SK-N-SH treated with all-trans-retinoic acid at 6 μM for 48 hours (cell line): ENCODE data around the gene TMEM37.

Experiments used
- ATAC-seq: fragments of 200-7000 bp; cut with Tn5 transposase; 3 replicates; pipeline ENCODE4 v1.9.1; 2020; ENCODE audit warnings: mild to moderate bottlenecking, moderate library complexity
- ARNTL ChIP-seq: fragments of 450-650 bp; formaldehyde crosslinking; IDR thresholded peaks from 2 replicates; pipeline ENCODE4 v1.5.0; 2020; ENCODE audit warnings: low read depth, mild to moderate bottlenecking, moderate library complexity, borderline replicate concordance
- BACH2 ChIP-seq: fragments of 250-450 bp; sonication (Bioruptor Pico); IDR thresholded peaks from 2 replicates; pipeline ENCODE4 v1.9.0; 2021; ENCODE audit warnings: mild to moderate bottlenecking, borderline replicate concordance
- ESRRG ChIP-seq: fragments of 250-450 bp; sonication (Bioruptor Pico); IDR thresholded peaks from 2 replicates; pipeline ENCODE4 v1.6.1; 2021; ENCODE audit warnings: mild to moderate bottlenecking
- ISL1 ChIP-seq: fragments of 250-450 bp; sonication (Bioruptor Pico); IDR thresholded peaks from 2 replicates; pipeline ENCODE4 v2.1.2; 2022; ENCODE audit warnings: mild to moderate bottlenecking, moderate library complexity
- OSR1 ChIP-seq: fragments of 250-450 bp; sonication (Bioruptor Pico); IDR thresholded peaks from 2 replicates; pipeline ENCODE4 v1.8.0; 2022; ENCODE audit warnings: moderate library complexity, mild to moderate bottlenecking, inconsistent platforms
- PPARA ChIP-seq: fragments of 250-450 bp; sonication (Bioruptor Pico); IDR thresholded peaks from 2 replicates; pipeline ENCODE4 v1.5.0; 2020; ENCODE audit warnings: mild to moderate bottlenecking, borderline replicate concordance
- RARB ChIP-seq: fragments of 250-450 bp; sonication (Bioruptor Pico); IDR thresholded peaks from 2 replicates; pipeline ENCODE4 v1.8.0; 2021; ENCODE audit warnings: mild to moderate bottlenecking, moderate library complexity
- SNAI2 ChIP-seq: fragments of 250-450 bp; sonication (Bioruptor Pico); IDR thresholded peaks from 2 replicates; pipeline ENCODE4 v1.5.0; 2020; ENCODE audit warnings: mild to moderate bottlenecking, moderate library complexity
- TCF4 ChIP-seq: fragments of 250-450 bp; sonication (Bioruptor Pico); IDR thresholded peaks from 2 replicates; pipeline ENCODE4 v1.8.0; 2021; ENCODE audit warnings: mild to moderate bottlenecking, moderate library complexity, borderline replicate concordance
- TOX ChIP-seq: fragments of 250-450 bp; sonication (Bioruptor Pico); IDR thresholded peaks from 2 replicates; pipeline ENCODE4 v1.8.0; 2021; ENCODE audit warnings: mild to moderate bottlenecking, moderate library complexity, borderline replicate concordance
- ZC3H10 ChIP-seq: fragments of 250-450 bp; sonication (Bioruptor Pico); IDR thresholded peaks from 2 replicates; pipeline ENCODE4 v1.5.1; 2021; ENCODE audit warnings: mild to moderate bottlenecking, moderate library complexity
- ZFP3 ChIP-seq: fragments of 250-450 bp; sonication (Bioruptor Pico); IDR thresholded peaks from 2 replicates; pipeline ENCODE4 v1.5.0; 2020; ENCODE audit warnings: mild to moderate bottlenecking, moderate library complexity
- ZFP30 ChIP-seq: fragments of 450-650 bp; formaldehyde crosslinking; IDR thresholded peaks from 2 replicates; pipeline ENCODE4 v1.5.0; 2022; ENCODE audit warnings: mild to moderate bottlenecking, moderate library complexity
- ZNF565 ChIP-seq: fragments of 450-650 bp; formaldehyde crosslinking; conservative IDR thresholded peaks from 2 replicates; pipeline ENCODE4 v1.5.0; 2020; ENCODE audit warnings: low read depth, mild to moderate bottlenecking, moderate library complexity
- ZNF70 ChIP-seq: fragments of 450-650 bp; formaldehyde crosslinking; IDR thresholded peaks from 2 replicates; pipeline ENCODE4 v1.5.0; 2020; ENCODE audit warnings: mild to moderate bottlenecking, moderate library complexity
- ZNF8 ChIP-seq: fragments of 450-650 bp; formaldehyde crosslinking; IDR thresholded peaks from 2 replicates; pipeline ENCODE4 v1.5.0; 2020; ENCODE audit warnings: mild to moderate bottlenecking, moderate library complexity
- TF ChIP-seq, protein P1 (sequence below): fragments of 250-450 bp; sonication (Bioruptor Pico); IDR thresholded peaks from 2 replicates; pipeline ENCODE4 v1.5.1; 2021; ENCODE audit warnings: mild to moderate bottlenecking, moderate library complexity
- TF ChIP-seq, protein P2 (sequence below): fragments of 250-450 bp; sonication (Bioruptor Pico); IDR thresholded peaks from 2 replicates; pipeline ENCODE4 v1.8.0; 2021; ENCODE audit warnings: low read depth, mild to moderate bottlenecking, moderate library complexity, borderline replicate concordance
- TF ChIP-seq, protein P3 (sequence below): fragments of 250-450 bp; sonication (Bioruptor Pico); IDR thresholded peaks from 2 replicates; pipeline ENCODE4 v1.5.0; 2020; ENCODE audit warnings: mild to moderate bottlenecking, moderate library complexity
- TF ChIP-seq, protein P4 (sequence below): fragments of 250-450 bp; sonication (Bioruptor Pico); IDR thresholded peaks from 2 replicates; pipeline ENCODE4 v1.8.0; 2020; ENCODE audit warnings: mild to moderate bottlenecking, moderate library complexity, borderline replicate concordance

Gene TMEM37

DNA sequence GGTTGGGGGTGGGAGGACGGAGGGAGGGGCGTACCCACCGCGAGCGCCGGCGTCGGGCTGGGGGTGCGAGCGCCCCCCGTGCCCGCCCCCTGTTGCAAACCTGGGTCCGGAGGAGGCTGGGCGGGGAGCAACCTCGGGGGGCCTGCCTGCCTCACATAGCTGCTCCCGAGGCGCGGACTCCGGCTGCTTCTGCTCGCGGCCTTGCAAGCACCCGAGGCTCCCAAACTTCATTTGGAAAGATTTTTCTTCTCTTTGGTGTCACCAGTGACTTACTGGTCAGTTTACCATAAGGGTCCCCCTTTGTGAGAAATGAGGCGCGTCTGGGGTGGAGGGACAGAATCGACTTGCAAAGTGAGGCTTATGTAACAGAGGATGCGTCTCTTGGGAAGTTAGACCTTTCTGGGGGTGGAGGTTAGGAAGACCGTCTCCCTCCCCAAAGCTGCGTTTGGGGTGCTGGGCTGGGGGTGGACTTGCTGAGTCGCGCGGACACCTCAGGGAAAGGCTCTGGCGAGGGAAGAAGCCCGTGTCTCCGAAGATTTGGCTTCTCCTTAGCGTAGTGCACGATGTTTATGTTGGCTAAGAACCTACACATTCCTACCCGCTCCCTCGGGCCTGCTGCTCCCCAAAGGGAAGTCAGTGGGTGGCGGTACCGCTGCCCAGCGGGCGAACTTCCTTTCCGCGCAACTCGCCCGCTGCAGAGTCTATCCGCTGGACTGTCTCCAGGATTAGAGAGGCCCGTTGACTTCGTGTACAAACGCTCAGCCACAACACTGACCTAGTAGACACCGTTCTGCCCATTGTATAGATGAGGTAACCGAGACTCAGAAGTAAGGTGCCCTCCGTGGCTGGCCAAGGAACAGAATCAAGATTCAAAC is 559 bp downstream of the TMEM37 start:
- peak; percentile 5; the same call in 1 of the 3 replicates for ATAC-seq
- no peak for TF ChIP-seq ZFP3
- no peak for TF ChIP-seq ZC3H10 (CRISPR knock-in tag)
- no peak for TF ChIP-seq RARB
- TF ChIP-seq, protein P1, sequence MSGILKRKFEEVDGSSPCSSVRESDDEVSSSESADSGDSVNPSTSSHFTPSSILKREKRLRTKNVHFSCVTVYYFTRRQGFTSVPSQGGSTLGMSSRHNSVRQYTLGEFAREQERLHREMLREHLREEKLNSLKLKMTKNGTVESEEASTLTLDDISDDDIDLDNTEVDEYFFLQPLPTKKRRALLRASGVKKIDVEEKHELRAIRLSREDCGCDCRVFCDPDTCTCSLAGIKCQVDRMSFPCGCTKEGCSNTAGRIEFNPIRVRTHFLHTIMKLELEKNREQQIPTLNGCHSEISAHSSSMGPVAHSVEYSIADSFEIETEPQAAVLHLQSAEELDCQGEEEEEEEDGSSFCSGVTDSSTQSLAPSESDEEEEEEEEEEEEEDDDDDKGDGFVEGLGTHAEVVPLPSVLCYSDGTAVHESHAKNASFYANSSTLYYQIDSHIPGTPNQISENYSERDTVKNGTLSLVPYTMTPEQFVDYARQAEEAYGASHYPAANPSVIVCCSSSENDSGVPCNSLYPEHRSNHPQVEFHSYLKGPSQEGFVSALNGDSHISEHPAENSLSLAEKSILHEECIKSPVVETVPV (CRISPR knock-in tag), result no peak
- TF ChIP-seq ZNF70, result no peak
- TF ChIP-seq TOX (CRISPR knock-in tag), result no peak
- no peak for TF ChIP-seq OSR1 (CRISPR knock-in tag)
- no peak for TF ChIP-seq ARNTL (CRISPR knock-in tag)
- TF ChIP-seq, protein P2, sequence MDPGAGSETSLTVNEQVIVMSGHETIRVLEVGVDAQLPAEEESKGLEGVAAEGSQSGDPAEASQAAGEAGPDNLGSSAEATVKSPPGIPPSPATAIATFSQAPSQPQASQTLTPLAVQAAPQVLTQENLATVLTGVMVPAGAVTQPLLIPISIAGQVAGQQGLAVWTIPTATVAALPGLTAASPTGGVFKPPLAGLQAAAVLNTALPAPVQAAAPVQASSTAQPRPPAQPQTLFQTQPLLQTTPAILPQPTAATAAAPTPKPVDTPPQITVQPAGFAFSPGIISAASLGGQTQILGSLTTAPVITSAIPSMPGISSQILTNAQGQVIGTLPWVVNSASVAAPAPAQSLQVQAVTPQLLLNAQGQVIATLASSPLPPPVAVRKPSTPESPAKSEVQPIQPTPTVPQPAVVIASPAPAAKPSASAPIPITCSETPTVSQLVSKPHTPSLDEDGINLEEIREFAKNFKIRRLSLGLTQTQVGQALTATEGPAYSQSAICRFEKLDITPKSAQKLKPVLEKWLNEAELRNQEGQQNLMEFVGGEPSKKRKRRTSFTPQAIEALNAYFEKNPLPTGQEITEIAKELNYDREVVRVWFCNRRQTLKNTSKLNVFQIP, result no peak
- TF ChIP-seq TCF4 (CRISPR knock-in tag), result no peak
- TF ChIP-seq PPARA, result no peak
- no peak for TF ChIP-seq ZFP30 (CRISPR knock-in tag)
- TF ChIP-seq, protein P3, sequence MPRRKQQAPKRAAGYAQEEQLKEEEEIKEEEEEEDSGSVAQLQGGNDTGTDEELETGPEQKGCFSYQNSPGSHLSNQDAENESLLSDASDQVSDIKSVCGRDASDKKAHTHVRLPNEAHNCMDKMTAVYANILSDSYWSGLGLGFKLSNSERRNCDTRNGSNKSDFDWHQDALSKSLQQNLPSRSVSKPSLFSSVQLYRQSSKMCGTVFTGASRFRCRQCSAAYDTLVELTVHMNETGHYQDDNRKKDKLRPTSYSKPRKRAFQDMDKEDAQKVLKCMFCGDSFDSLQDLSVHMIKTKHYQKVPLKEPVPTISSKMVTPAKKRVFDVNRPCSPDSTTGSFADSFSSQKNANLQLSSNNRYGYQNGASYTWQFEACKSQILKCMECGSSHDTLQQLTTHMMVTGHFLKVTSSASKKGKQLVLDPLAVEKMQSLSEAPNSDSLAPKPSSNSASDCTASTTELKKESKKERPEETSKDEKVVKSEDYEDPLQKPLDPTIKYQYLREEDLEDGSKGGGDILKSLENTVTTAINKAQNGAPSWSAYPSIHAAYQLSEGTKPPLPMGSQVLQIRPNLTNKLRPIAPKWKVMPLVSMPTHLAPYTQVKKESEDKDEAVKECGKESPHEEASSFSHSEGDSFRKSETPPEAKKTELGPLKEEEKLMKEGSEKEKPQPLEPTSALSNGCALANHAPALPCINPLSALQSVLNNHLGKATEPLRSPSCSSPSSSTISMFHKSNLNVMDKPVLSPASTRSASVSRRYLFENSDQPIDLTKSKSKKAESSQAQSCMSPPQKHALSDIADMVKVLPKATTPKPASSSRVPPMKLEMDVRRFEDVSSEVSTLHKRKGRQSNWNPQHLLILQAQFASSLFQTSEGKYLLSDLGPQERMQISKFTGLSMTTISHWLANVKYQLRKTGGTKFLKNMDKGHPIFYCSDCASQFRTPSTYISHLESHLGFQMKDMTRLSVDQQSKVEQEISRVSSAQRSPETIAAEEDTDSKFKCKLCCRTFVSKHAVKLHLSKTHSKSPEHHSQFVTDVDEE (CRISPR knock-in tag), result no peak
- TF ChIP-seq ISL1 (CRISPR knock-in tag), result no peak
- TF ChIP-seq, protein P4, sequence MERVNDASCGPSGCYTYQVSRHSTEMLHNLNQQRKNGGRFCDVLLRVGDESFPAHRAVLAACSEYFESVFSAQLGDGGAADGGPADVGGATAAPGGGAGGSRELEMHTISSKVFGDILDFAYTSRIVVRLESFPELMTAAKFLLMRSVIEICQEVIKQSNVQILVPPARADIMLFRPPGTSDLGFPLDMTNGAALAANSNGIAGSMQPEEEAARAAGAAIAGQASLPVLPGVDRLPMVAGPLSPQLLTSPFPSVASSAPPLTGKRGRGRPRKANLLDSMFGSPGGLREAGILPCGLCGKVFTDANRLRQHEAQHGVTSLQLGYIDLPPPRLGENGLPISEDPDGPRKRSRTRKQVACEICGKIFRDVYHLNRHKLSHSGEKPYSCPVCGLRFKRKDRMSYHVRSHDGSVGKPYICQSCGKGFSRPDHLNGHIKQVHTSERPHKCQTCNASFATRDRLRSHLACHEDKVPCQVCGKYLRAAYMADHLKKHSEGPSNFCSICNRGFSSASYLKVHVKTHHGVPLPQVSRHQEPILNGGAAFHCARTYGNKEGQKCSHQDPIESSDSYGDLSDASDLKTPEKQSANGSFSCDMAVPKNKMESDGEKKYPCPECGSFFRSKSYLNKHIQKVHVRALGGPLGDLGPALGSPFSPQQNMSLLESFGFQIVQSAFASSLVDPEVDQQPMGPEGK (CRISPR knock-in tag), result no peak
- no peak for TF ChIP-seq ESRRG
- no peak for TF ChIP-seq ZNF8 (CRISPR knock-in tag)
- no peak for TF ChIP-seq BACH2 (CRISPR knock-in tag)
- TF ChIP-seq ZNF565 (CRISPR knock-in tag), result no peak
- TF ChIP-seq SNAI2, result no peak

DNA sequence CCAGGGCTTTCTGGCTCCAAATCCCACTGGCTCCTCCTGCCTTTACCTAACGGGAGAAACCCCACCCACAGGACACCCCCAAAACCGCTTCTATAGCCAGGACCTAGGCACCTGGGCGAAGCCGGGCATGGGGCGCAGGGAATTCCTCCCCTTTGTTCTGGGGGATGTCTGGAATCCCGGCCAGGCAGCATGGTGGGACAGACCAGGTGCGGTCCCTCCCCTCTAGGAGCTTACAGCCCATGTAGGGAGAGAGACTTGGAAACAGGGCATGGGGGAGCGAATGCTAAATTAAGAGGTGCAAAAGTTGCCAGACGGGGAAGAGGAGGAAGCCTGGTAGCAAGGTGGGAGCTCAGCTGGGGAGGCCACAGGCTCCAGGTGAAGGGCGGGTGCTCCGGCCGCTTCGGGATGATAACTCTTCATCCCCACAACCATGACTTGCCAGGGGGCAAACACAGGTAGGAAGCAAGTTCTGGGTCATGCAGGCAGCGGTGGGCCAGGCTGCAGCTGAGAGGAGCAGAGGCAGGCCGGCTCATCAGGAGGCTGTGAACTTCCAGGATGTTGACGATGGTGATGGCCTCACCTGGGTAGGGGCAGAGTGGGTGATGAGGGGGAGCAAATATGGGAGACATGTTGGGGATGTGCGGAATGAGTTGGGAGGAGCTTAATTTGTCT is 1.3 kb downstream of the TMEM37 start:
- no peak for ATAC-seq
- TF ChIP-seq OSR1 (CRISPR knock-in tag), result no peak
- no peak for TF ChIP-seq ZFP3
- TF ChIP-seq, protein P2, result no peak
- TF ChIP-seq, protein P1 (CRISPR knock-in tag), result no peak
- TF ChIP-seq ZFP30 (CRISPR knock-in tag), result no peak
